HepG2 (cell line): ENCODE results near the gene KIAA1549. TPM values are rescaled to one million over a fixed set of nuclear protein-coding genes. Genes with fewer than 3 reads are reported as not detected.

Source experiments
- ATAC-seq: fragments of 200-7000 bp; cut with Tn5 transposase; 3 replicates; pipeline ENCODE4 v1.9.1; 2020; ENCODE audit warnings: mild to moderate bottlenecking, moderate library complexity
- BruUV-seq: library from RNA; stranded (reverse); fragments of 400-500 nt; replicated peaks from 2 replicates; lab custom pipeline; 2021; lab: Mats Ljungman, UMichigan
- CTCF ChIA-PET: fragments of 300-600 bp; formaldehyde crosslinking; extraction: SDS; loops from one replicate; lab custom pipeline; 2021; ENCODE audit warnings: low total read pairs, inconsistent platforms, low intra/inter-chr PET ratio; lab: Yijun Ruan, JAX
- POLR2A ChIA-PET: fragments of 350-600 bp; sonication (Branson Sonifier 250); formaldehyde crosslinking; loops from one replicate; lab custom pipeline; 2020; ENCODE audit warnings: antibody characterized with exemption, inconsistent platforms; lab: Yijun Ruan, JAX
- DNase-seq: peaks from one replicate; pipeline ENCODE4 v3.0.0-alpha.2; 2015; ENCODE audit warnings: low spot score
- FAIRE-seq: peaks from 3 replicates; lab custom pipeline; 2011; peaks lifted over from hg19 to GRCh38; lab: Jason Lieb, UNC
- H2AFZ ChIP-seq: one replicate; pipeline ENCODE4 v1.6.1; 2011; ENCODE audit warnings: low read length, inconsistent platforms
- H3K27ac ChIP-seq: fragments of 300-600 bp; 3 replicates; pipeline ENCODE4 v1.8.0; 2011; ENCODE audit warnings: mixed run types, mild to moderate bottlenecking, mixed read lengths, low read length, inconsistent platforms; ENCODE audit not compliant: insufficient read depth; ENCODE audit errors: extremely low read length
- H3K27me3 ChIP-seq, 2 experiments: fragments of 200-600 bp in 1 of 2; 2 replicates in 1 of 2; 3 replicates in 1 of 2; pipeline versions ENCODE4 v1.6.0 to v1.8.0; 2011; ENCODE audit warnings: low read length in 2 of 2, mild to moderate bottlenecking in 2 of 2, moderate library complexity in 2 of 2, inconsistent platforms in 1 of 2; ENCODE audit not compliant: insufficient read depth in 2 of 2, control insufficient read depth in 1 of 2
- H3K36me3 ChIP-seq, 2 experiments: fragments of 200-600 bp in 1 of 2; replicated peaks in 1 of 2; 2 replicates in 1 of 2; 3 replicates in 1 of 2; pipeline versions ENCODE4 v1.5.1 to v1.8.0; 2011; ENCODE audit warnings: low read length in 2 of 2, inconsistent platforms in 1 of 2; ENCODE audit not compliant: insufficient read depth in 2 of 2, control insufficient read depth in 1 of 2
- H3K4me1 ChIP-seq: 2 replicates; pipeline ENCODE4 v1.5.1; 2012; ENCODE audit warnings: low read length, inconsistent platforms; ENCODE audit not compliant: insufficient read depth
- H3K4me2 ChIP-seq: 2 replicates; pipeline ENCODE4 v1.6.0; 2011; ENCODE audit warnings: low read depth, low read length, inconsistent platforms
- H3K4me3 ChIP-seq, 3 experiments: fragments of 200-600 bp in 1 of 3; sonication (generic), shearing (Covaris generic) in 1 of 3; replicated peaks in 1 of 3; 2 replicates each; pipeline ENCODE4 v1.5.1; 2011 to 2016; ENCODE audit warnings: low read length in 3 of 3, inconsistent platforms in 2 of 3, low read depth in 2 of 3, mild to moderate bottlenecking in 2 of 3, control low read depth in 1 of 3, mixed read lengths in 1 of 3; ENCODE audit not compliant: insufficient read depth in 1 of 3
- H3K79me2 ChIP-seq: one replicate; pipeline ENCODE4 v1.6.1; 2011; ENCODE audit warnings: low read length, inconsistent platforms; ENCODE audit not compliant: insufficient read depth
- H3K9ac ChIP-seq: 2 replicates; pipeline ENCODE4 v1.6.0; 2011; ENCODE audit warnings: mild to moderate bottlenecking, low read depth, low read length, inconsistent platforms; ENCODE audit not compliant: insufficient read depth
- H3K9me3 ChIP-seq: 2 replicates; pipeline ENCODE4 v1.5.1; 2012; ENCODE audit warnings: mild to moderate bottlenecking, low read length
- H4K20me1 ChIP-seq: 2 replicates; pipeline ENCODE4 v1.6.0; 2011; ENCODE audit warnings: inconsistent platforms, mild to moderate bottlenecking, low read length, moderate library complexity; ENCODE audit not compliant: insufficient read depth
- NR2F2 ChIP-seq: IDR thresholded peaks from 2 replicates; pipeline ENCODE4 v1.6.1; 2012; ENCODE audit warnings: low read depth, inconsistent platforms, borderline replicate concordance
- PCBP1 ChIP-seq: fragments of 200-400 bp; formaldehyde crosslinking; IDR thresholded peaks from 2 replicates; pipeline ENCODE4 v1.6.1; 2017; ENCODE audit warnings: mild to moderate bottlenecking, low read depth, low read length, borderline replicate concordance
- PCBP2 ChIP-seq: fragments of 200-400 bp; formaldehyde crosslinking; optimal IDR thresholded peaks from 2 replicates; pipeline ENCODE3; 2018; ENCODE audit warnings: low read length, low read depth; ENCODE audit not compliant: poor library complexity, severe bottlenecking
- PITX1 ChIP-seq: sonication (generic); formaldehyde crosslinking; IDR thresholded peaks from 2 replicates; pipeline ENCODE4 v1.5.1; 2020; ENCODE audit warnings: mild to moderate bottlenecking, missing genetic modification reagents
- SNAPC2 ChIP-seq: sonication (generic); formaldehyde crosslinking; IDR thresholded peaks from 2 replicates; pipeline ENCODE4 v1.8.1; 2022; ENCODE audit warnings: mild to moderate bottlenecking, missing genetic modification reagents
- ZNF367 ChIP-seq: sonication (generic); formaldehyde crosslinking; IDR thresholded peaks from 2 replicates; pipeline ENCODE4 v1.4.0; 2020; ENCODE audit warnings: missing genetic modification reagents, borderline replicate concordance
- ZNF441 ChIP-seq: sonication (generic); formaldehyde crosslinking; IDR thresholded peaks from 2 replicates; pipeline ENCODE4 v1.7.0; 2021; ENCODE audit warnings: missing genetic modification reagents, borderline replicate concordance
- ZNF546 ChIP-seq: sonication (generic); formaldehyde crosslinking; conservative IDR thresholded peaks from 2 replicates; pipeline ENCODE4 v1.8.1; 2023; ENCODE audit warnings: mild to moderate bottlenecking, missing genetic modification reagents
- ZNF614 ChIP-seq: IDR thresholded peaks from 2 replicates; pipeline ENCODE4 v1.6.1; 2018; ENCODE audit warnings: missing biosample characterization, missing genetic modification reagents, inconsistent platforms, borderline replicate concordance
- ZNF773 ChIP-seq: sonication (generic); formaldehyde crosslinking; IDR thresholded peaks from 2 replicates; pipeline ENCODE4 v1.4.0; 2020; ENCODE audit warnings: missing genetic modification reagents, borderline replicate concordance
- ZNF891 ChIP-seq: sonication (generic); formaldehyde crosslinking; IDR thresholded peaks from 2 replicates; pipeline ENCODE4 v1.5.0; 2020; ENCODE audit warnings: mild to moderate bottlenecking, missing genetic modification reagents
- ZSCAN9 ChIP-seq: IDR thresholded peaks from 2 replicates; pipeline ENCODE4 v1.6.1; 2016; ENCODE audit warnings: borderline replicate concordance
- WGBS: methylation state at CpG from one replicate; pipeline ENCODE4 v1.1.6; 2017; ENCODE audit warnings: low lambda C conversion rate; 5-methylcytosine and 5-hydroxymethylcytosine counted together
- in situ Hi-C: cut with HindIII; loops from 2 replicates; pipeline ENCODE4 v1.10.0; 2017; ENCODE audit warnings: low pct_unique_long_range_greater_than_20kb; ENCODE audit not compliant: extremely low pct_ligation_motif_present
- intact Hi-C: fragments of 100-400 bp; cut with micrococcal nuclease; formaldehyde crosslinking; loops from one replicate; pipeline ENCODE4 v1.10.0; 2022; ENCODE audit not compliant: unreplicated experiment
- polyA plus RNA-seq, 8 experiments: library from polyadenylated mRNA; depleted of rRNA in 3 of 8; stranded (reverse) in 7 of 8; unstranded in 1 of 8; fragments of >200 nt; fragmentation: Illumina TruSeq in 4 of 8; extraction: Trizol in 4 of 8; gene quantifications; 2 replicates each; pipeline versions ENCODE4 v1.2.1 to v1.2.3, GENCODE V29; 2011 to 2016; ENCODE audit warnings: low read depth in 4 of 8, missing spikeins in 1 of 8, mixed read lengths in 1 of 8; ENCODE audit not compliant: insufficient read depth in 1 of 8
- total RNA-seq, 5 experiments: library from RNA; depleted of rRNA; stranded (reverse); fragments of >200 nt; fragmentation: Illumina TruSeq; extraction: Trizol; gene quantifications; 2 replicates each; pipeline ENCODE4 v1.2.3, GENCODE V29; 2016; ENCODE audit warnings: low read depth in 1 of 5
- TF ChIP-seq, protein P1 (sequence below): sonication (generic); formaldehyde crosslinking; IDR thresholded peaks from 2 replicates; pipeline ENCODE4 v1.5.0; 2020; ENCODE audit warnings: mild to moderate bottlenecking, missing genetic modification reagents
- TF ChIP-seq, protein P2 (sequence below): sonication (generic); formaldehyde crosslinking; IDR thresholded peaks from 2 replicates; pipeline ENCODE4 v1.8.0; 2022; ENCODE audit warnings: missing genetic modification reagents, mild to moderate bottlenecking, moderate library complexity, borderline replicate concordance
- TF ChIP-seq, protein P3 (sequence below): sonication (generic); formaldehyde crosslinking; IDR thresholded peaks from 2 replicates; pipeline ENCODE4 v1.5.1; 2020; ENCODE audit warnings: missing genetic modification reagents, mild to moderate bottlenecking, borderline replicate concordance

Gene KIAA1549
- total and polyA plus RNA-seq, 2 of the 13 experiments (the other 11 are each of a cell fraction or from before 2014, with no cell fraction given) = 1.1 to 1.8 TPM

DNA sequence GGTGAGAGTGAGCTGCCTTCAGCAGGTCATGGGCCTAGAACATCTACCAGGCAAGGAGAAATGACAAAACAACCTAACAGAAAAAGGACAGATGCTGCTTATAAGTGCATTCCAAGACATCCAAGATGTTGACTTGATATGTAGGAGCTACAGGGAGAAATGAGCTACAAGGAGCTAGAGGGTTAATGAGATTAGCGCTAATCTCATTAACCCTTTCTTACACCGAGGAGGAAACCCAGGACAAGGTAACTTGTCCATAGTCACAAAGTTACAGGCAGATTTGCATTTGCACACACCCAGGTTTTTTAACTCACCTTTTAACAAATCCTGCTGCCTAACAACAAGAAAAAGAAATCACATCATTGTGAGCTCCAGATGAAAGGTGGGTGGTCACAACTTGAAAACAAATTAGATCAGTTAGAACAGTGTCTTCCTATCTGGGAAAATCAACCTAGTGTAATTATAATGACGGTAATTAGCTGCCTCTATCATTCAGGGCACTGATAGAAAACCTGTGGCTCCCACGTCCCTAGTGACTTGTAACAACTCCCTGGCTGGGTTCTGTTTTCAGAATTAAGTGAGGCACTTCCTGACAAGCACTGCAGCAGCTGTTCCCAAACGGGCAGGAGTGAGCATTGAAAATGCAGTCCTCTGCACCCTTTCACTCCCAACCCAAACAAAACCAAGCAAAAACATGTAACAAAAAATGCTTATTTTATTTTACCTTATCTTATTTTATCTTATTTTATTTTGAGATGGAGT, 5.7 kb downstream of the KIAA1549 start:
- FAIRE-seq = no peak
- intact Hi-C loops = no loop called here
- ChIA-PET POLR2A (no interaction called here), CTCF (no interaction called here)
- Histone ChIP-seq H3K36me3 (no peaks in the 10 kb centered on the region), H3K27ac (no peak overlapping the region), H3K9me3 (no peaks in the 10 kb centered on the region), H4K20me1 (no peaks in the 10 kb centered on the region), H3K9ac (no peak overlapping the region), H3K4me3 (no peak overlapping the region), H3K4me1 (peaks cover 13% of the 10 kb centered on the region), H3K27me3 (no peaks in the 10 kb centered on the region; a peak in 1 of 5 replicates), H2AFZ (no peak overlapping the region), H3K4me2 (no peak overlapping the region), H3K79me2 (no peaks in the 10 kb centered on the region)
- DNase-seq = no peak
- ATAC-seq = no peak
- TF ChIP-seq, protein P1, sequence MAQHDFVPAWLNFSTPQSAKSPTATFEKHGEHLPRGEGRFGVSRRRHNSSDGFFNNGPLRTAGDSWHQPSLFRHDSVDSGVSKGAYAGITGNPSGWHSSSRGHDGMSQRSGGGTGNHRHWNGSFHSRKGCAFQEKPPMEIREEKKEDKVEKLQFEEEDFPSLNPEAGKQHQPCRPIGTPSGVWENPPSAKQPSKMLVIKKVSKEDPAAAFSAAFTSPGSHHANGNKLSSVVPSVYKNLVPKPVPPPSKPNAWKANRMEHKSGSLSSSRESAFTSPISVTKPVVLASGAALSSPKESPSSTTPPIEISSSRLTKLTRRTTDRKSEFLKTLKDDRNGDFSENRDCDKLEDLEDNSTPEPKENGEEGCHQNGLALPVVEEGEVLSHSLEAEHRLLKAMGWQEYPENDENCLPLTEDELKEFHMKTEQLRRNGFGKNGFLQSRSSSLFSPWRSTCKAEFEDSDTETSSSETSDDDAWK (CRISPR knock-in tag) = no peak
- no peak for TF ChIP-seq ZNF773 (CRISPR knock-in tag)
- TF ChIP-seq, protein P2, sequence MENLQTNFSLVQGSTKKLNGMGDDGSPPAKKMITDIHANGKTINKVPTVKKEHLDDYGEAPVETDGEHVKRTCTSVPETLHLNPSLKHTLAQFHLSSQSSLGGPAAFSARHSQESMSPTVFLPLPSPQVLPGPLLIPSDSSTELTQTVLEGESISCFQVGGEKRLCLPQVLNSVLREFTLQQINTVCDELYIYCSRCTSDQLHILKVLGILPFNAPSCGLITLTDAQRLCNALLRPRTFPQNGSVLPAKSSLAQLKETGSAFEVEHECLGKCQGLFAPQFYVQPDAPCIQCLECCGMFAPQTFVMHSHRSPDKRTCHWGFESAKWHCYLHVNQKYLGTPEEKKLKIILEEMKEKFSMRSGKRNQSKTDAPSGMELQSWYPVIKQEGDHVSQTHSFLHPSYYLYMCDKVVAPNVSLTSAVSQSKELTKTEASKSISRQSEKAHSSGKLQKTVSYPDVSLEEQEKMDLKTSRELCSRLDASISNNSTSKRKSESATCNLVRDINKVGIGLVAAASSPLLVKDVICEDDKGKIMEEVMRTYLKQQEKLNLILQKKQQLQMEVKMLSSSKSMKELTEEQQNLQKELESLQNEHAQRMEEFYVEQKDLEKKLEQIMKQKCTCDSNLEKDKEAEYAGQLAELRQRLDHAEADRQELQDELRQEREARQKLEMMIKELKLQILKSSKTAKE (CRISPR knock-in tag) = no peak
- TF ChIP-seq PITX1 = no peak
- no peak for TF ChIP-seq PCBP2
- TF ChIP-seq ZNF441 (CRISPR knock-in tag) = no peak
- no peak for TF ChIP-seq ZNF367
- TF ChIP-seq ZNF891 (CRISPR knock-in tag) = no peak
- no peak for TF ChIP-seq NR2F2
- TF ChIP-seq PCBP1 = no peak
- no peak for TF ChIP-seq ZSCAN9
- no peak for TF ChIP-seq SNAPC2 (CRISPR knock-in tag)
- TF ChIP-seq, protein P3, sequence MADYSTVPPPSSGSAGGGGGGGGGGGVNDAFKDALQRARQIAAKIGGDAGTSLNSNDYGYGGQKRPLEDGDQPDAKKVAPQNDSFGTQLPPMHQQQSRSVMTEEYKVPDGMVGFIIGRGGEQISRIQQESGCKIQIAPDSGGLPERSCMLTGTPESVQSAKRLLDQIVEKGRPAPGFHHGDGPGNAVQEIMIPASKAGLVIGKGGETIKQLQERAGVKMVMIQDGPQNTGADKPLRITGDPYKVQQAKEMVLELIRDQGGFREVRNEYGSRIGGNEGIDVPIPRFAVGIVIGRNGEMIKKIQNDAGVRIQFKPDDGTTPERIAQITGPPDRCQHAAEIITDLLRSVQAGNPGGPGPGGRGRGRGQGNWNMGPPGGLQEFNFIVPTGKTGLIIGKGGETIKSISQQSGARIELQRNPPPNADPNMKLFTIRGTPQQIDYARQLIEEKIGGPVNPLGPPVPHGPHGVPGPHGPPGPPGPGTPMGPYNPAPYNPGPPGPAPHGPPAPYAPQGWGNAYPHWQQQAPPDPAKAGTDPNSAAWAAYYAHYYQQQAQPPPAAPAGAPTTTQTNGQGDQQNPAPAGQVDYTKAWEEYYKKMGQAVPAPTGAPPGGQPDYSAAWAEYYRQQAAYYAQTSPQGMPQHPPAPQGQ (CRISPR knock-in tag) = no peak
- TF ChIP-seq ZNF546 = no peak
- TF ChIP-seq ZNF614 = no peak
- BruUV-seq = no TSS peak
- in situ Hi-C loops = no loop called here
- 88% methylated on average over 5 of the region's 5 CpGs for WGBS
